GM21528 (cell line): ENCODE data around the gene PUM1.

ENCODE experiments used
- ATAC-seq: cut with Tn5 transposase; IDR thresholded peaks from one replicate; pipeline ENCODE4 v1.9.1; 2021; ENCODE audit warnings: mild to moderate bottlenecking, moderate library complexity; ENCODE audit not compliant: unreplicated experiment, low FRiP score

PUM1 gene

GRCh38 chr1:31032266-31032665 is 33.3 kb downstream of the PUM1 start:
- no peak for ATAC-seq

- ATAC-seq = no peak
Measured at GRCh38 chr1:31031330-31032143, 34.0 kb downstream of the PUM1 start.

GRCh38 chr1:31029026-31029425 is 36.5 kb downstream of the PUM1 start:
- ATAC-seq = no peak

- ATAC-seq = no peak
Measured at GRCh38 chr1:31027693-31028526, 37.6 kb downstream of the PUM1 start.

- ATAC-seq = no peak
Measured at GRCh38 chr1:31022259-31022658, 43.3 kb downstream of the PUM1 start.

GRCh38 chr1:31020007-31020790 is 45.3 kb downstream of the PUM1 start:
- ATAC-seq = no peak

- no peak for ATAC-seq
Measured at GRCh38 chr1:31019401-31019800, 46.1 kb downstream of the PUM1 start.

- ATAC-seq = no peak
Measured at GRCh38 chr1:31016868-31017267, 48.6 kb downstream of the PUM1 start.

GRCh38 chr1:31013187-31013864 is 52.2 kb downstream of the PUM1 start:
- no peak for ATAC-seq

GRCh38 chr1:31012210-31012924 is 53.1 kb downstream of the PUM1 start:
- no peak for ATAC-seq

- no peak for ATAC-seq
Measured at GRCh38 chr1:31011719-31012118, 53.8 kb downstream of the PUM1 start.

GRCh38 chr1:31010086-31010989 is 55.2 kb downstream of the PUM1 start:
- ATAC-seq = no peak

- ATAC-seq = no peak
Measured at GRCh38 chr1:31007462-31007991, 58.0 kb downstream of the PUM1 start.

- ATAC-seq = no peak
Measured at GRCh38 chr1:31006747-31007146, 58.8 kb downstream of the PUM1 start.

- no peak for ATAC-seq
Measured at GRCh38 chr1:31005617-31006166, 59.8 kb downstream of the PUM1 start.

GRCh38 chr1:31005198-31005597 is 60.3 kb downstream of the PUM1 start:
- ATAC-seq = no peak

GRCh38 chr1:31004231-31004621 is 61.3 kb downstream of the PUM1 start:
- ATAC-seq = no peak

- no peak for ATAC-seq
Measured at GRCh38 chr1:31003613-31004230, 61.8 kb downstream of the PUM1 start.
